GM19467 (cell line): Measurements from ENCODE around the gene BAIAP3.

ENCODE experiments used
- ATAC-seq: cut with Tn5 transposase; IDR thresholded peaks from one replicate; pipeline ENCODE4 v1.9.1; 2021; ENCODE audit warnings: mild to moderate bottlenecking, moderate library complexity; ENCODE audit not compliant: unreplicated experiment

Gene BAIAP3

GRCh38 chr16:1299012-1299867 lies 34.2 kb upstream of the BAIAP3 start:
- ATAC-seq, result no peak

DNA sequence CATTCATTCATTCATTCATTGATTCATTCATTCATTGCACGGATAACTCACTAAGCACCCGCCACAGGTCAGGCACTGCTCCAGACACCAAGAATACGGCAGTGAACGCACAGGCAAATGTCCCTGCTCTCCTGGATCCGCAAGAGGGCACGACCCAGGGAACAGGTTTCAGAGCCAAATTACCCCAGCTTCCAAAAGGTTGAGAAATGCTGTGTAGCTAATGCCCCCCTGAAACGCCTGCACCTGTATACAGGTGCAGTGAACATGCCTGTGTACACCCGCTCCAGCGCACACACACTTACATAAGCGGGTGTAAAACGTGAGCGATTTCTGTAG lies 33.6 kb upstream of the BAIAP3 start:
- ATAC-seq, result no peak

GRCh38 chr16:1300664-1301476 lies 32.6 kb upstream of the BAIAP3 start:
- ATAC-seq, result no peak

DNA sequence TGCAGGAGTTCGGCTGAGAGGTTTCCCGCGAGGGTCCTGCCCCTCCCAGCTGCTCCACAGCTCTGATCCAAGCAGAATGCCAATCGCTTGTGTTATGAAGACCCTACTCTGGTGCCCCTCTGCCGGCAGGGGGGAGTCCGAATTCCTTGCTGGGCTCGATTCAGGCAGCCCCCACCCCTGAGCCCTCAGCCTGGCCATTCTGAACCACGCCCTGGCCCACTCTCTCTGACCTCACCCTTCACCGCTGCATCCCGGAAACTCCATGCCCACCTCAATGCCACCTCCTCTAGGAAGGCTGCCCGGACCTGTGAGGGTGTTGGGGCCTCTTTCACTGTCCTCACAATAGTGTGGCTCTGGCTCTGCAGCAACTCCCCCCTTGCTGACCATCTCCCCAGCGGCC lies 31.9 kb upstream of the BAIAP3 start:
- no peak for ATAC-seq

GRCh38 chr16:1305823-1306222 lies 27.6 kb upstream of the BAIAP3 start:
- ATAC-seq, result no peak

DNA sequence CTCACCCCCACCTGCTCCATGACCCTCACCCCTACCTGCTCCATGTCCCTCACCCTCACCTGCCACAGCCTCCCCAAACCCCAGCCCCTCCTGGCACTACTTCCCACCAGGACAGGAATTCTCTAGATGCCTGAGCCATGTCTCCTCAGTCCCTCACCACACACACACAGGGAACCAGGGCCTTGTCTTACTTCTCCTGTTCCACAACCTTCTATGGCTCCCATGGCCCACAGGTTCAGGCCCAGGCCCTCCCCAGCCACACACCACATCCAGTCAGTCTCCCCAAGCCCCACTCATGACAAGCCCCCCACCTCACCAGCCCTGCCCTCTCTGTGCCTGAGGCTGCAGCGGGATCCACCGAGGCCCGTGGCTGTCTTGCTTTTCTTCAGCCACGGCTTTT lies 27.1 kb upstream of the BAIAP3 start:
- no peak for ATAC-seq

DNA sequence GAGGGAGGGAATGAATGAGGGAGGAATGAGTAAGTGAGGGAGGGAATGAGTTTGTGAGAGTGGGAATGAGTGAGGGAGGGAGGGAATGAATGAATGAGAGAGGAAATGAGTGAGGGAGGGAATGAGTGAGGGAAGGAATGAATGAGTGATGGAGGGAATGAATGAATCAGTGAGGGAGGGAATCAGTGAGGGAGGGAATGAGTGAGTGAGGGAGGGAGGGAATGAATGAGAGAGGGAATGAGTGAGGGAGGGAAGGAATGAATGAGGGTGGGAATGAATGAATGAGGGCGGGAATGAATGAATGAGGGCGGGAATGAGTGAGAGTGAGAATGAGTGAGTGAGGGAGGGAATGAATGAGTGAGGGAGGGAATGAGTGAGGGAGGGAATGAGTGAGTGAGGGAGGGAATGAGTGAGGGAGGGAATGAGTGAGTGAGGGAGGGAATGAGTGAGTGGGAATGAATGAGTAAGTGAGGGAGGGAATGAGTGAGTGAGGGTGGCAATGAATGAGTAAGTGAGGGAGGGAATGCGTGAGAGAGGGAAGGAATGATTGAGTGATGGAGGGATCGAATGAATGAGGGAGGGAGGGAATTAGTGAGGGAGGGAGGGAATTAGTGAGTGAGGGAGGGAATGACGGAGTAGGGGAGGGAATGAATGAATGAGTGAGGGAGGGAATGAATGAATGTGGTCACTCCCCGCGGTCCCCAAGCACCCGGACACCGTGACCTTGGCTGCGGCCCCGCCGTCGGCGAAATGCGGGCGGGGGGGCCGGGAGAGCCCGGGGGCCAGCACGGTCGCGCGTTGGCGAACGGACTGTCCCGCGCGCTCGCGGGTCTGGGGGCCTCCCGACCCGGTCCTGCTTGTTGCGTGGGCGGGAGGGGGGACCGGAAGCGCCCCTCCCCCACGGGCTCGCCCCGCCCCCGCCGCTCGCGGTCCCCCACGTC lies 25.1 kb upstream of the BAIAP3 start:
- ATAC-seq, result peak; percentile 16

- peak; percentile 62 for ATAC-seq
Measured at GRCh38 chr16:1308977-1309885, 24.2 kb upstream of the BAIAP3 start, which contains the start of gene UBE2I. UBE2I (plus strand) TSS chr16:1309636; CDS start chr16:1314031, 4,395 bp downstream.

DNA sequence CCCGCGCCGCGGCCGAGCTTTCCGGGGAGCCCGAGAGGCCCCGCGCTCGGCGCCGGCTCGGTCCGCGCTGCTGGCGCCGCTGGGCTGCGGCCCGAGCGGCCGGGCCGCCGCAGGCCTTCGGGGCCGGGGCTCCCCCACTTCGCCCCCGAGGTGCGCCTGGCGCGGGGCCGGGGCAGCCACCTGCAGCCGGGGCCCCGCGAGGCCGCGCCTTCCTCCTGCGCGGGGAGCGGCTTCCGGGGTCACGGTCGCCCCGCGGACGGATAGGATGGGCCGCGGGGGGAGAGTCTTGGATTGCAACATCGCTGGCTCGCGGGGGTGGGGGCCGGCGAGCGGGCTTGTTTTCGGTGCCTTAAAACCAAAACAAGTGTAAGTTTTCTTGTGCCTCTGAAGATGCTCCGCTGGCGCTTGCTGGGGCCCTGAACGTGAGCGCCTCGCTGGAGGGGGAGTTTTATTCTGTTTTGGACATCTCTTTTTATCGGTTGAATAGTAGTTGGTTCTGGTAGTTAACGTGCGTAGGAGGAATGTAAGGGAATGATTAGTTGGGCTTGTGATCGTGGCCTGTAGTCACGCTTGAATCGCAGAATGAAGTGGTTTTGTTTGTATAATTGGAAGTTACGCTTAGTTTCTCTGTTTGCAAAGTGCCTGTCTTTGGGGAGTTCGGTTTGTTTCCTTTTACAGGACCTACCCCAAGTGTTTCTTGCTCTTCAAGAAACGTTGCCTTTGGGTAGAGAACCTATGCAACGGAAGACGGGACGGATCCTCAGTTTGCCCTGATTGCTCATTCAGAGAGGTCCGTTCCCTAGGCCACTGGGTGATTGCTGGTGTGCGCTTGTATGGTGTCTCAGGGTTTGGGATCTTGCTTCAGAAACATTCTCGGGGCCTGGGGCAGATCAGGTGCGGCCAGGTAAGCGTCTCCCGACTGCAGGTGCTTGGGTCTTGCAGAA lies 23.3 kb upstream of the BAIAP3 start:
- peak; percentile 17 for ATAC-seq

DNA sequence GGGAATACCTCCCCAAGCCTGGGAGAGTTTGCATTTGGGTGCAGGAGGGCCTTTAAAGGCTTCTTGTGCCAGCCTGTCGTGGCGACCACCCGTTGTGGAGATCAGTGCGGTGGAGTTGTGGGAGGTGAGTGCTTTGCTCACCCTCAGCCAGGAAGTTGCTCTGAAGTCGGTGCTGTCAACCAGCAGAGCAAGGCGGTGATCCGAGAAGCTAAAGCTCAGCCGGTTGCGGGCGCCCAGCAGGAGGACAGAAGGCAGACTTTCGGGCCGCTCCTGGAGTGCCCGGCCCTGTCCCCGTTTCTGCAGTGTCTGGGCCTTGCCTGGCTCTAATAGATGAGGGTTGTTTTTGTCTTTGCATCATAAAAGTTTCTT lies 22.6 kb upstream of the BAIAP3 start:
- no peak for ATAC-seq

DNA sequence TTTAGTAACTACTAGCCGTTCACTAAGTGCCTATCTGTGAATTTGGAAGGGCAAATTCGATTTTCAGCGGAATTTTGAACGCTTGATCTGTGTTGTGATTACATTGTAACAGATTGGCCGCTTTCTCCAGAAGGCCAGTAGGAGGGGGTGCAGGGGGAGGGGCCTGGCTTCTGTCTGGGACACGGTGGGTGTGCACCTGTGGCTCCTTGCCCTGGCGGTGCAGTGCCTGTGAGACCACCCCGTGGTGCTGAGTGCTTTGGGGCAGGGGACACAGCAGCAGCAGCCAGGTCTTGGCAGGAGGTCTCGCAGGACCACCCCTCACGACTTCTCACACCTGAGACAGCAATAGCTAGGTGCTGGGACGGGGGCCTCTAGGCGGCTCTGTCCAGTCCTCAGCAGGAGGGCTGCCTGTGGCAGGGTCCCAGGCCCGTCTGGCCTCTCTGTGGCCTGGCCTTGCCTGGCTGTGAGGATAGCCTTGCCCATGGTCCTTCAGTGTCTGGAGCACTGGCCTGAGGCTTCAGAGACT lies 22.2 kb upstream of the BAIAP3 start:
- ATAC-seq, result no peak

DNA sequence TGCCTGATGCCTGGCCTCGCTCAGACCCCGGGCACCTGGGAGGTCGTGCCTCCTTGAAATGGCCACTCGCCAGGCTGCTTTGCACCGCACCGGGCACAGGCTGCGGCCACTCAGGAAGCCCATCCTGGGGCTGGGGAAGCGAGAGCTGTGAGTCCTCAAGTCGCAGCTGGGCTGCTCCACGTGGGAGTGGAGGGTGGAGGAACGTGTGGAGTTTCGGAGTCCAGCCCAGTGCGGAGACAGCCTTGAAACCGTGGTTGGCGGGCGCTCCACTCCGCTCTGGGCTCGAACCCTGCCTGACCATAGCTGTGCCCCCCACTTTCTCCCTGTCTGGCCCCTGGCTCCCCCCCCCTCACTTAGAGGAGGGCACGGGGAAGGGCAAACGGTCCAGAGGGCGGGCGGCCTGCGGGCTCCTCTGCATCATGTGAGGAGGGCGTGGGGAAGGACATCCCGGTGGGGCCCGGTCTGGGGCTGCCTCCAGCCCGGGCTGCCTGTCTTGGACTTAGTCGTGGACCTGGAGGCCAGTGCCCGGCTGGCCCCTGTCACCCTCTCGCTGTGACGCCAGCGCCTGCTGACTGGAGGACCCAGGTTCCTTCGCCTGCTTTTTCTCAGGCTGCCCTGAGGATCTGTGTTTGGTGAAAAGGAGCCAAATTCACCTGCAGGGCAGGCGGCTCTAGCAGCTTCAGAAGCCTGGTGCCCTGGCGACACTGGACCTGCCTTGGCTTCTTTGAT lies 21.5 kb upstream of the BAIAP3 start:
- no peak for ATAC-seq

GRCh38 chr16:1312467-1312816 lies 21.0 kb upstream of the BAIAP3 start:
- ATAC-seq, result no peak

DNA sequence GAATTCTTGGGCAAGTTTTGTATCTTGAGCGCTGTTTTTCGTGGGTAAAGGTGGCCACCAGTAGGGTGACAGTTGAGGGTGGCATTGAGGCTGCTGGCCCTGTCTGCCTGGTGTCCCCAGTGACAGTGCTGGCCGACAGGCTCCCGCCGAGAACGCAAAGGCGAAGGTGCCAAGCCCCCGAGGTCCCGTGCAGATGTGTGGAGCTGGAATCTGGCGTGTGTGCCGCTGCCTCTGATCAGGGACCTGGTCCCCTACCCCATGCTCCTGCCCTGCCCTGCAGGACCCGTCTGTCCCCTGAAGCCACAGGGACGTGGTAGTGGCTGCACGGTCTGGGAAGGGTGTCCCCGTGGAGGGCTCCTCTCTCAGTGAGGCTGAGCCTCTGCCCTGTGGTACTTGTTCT lies 20.5 kb upstream of the BAIAP3 start:
- no peak for ATAC-seq

DNA sequence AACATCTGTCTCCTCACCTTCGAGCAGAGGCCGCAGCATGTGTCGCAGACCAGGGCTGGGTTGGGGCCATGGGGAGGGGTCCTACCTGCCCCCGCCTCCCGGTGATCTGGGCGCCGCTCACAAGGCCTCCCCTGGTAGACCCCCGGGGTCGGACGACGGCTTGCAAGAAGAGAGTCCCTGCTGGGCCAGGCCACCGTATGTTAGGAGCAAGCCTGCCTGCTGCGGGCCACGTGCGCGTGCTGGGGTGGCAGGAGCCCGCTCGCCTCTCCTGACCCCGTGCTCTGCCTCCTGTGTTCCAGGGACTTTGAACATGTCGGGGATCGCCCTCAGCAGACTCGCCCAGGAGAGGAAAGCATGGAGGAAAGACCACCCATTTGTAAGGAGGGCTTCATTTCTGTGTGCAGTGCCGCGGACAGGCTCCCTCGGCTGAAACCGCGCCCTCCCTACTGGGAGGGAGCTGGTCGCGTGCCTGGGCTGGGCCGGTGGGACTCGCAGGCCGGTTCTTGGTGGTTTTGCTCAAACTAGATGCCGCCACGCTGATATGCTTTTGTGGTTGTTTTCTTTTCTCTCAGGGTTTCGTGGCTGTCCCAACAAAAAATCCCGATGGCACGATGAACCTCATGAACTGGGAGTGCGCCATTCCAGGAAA lies 19.6 kb upstream of the BAIAP3 start:
- ATAC-seq, result no peak

DNA sequence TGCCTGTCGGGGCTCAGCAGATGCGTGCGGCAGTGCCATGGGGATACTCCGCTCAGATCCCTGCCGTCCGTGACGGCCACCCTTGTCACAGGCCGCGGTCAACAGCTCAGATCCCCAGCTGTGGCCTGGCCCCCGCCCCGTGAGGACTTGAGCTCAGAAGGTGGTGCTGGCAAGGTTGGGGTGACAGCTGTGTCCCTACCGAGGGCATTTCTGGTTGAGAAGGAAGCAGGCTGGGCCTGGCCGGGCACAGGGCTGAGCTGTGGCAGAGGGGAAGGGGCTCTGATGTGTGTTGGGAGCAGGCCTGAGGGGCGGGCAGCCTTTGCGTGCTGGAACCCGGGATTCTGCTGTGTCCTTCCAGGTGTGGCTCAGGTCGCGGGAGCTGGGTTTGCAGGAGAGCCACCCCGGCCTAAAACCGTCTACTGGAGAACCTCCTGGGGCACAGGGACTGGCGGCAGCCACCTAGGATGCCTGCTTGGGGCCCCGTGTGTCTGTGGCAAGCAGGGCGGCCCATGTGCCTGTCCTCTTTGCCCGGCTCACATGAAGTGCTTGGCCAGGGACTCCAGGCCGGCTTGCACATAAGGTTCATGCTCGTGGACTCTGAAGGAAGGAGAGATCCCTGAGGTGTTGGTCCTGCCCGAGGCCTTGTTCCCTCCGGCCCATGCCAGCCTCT lies 18.9 kb upstream of the BAIAP3 start:
- ATAC-seq, result no peak
